Left renal cortex interstitium (tissue), 4 donors: ENCODE measurements around the gene NSUN6. TPM values are rescaled to one million over a fixed set of nuclear protein-coding genes. Genes with fewer than 3 reads are reported as not detected.
"Not testable (repeated sequence)": the region's sequence is repeated elsewhere in the genome, so short reads cannot be mapped to it uniquely, and the experiment has no call there.

Experiments
- DNase-seq, 4 donors: peaks; one replicate each; pipeline ENCODE4 v3.0.0-alpha.2; 2013; ENCODE audit warnings: low read depth in 4 of 4, low spot score in 2 of 4, missing footprints in 1 of 4
- polyA plus RNA-seq, 4 donors: library from polyadenylated mRNA; unstranded; fragments of 120-200 nt; gene quantifications; one replicate each; pipeline ENCODE4 v1.2.1, GENCODE V29; 2013; ENCODE audit not compliant: insufficient read length in 4 of 4

The NSUN6 gene
- polyA plus RNA-seq, 4 donors = 16.9 to 41.6 (median 29.6) TPM

- DNase-seq = peak in 1 of 4 donors; percentile 59
Measured at GRCh38 chr10:18659819-18660535, 8.6 kb upstream of the NSUN6 start.

GRCh38 chr10:18659125-18659818 lies 7.9 kb upstream of the NSUN6 start, which contains the start of gene ARL5B:
ARL5B (plus strand) TSS chr10:18659431; CDS start chr10:18659638, 207 bp downstream.
- peak; percentile 82 to 96 (median 93) for DNase-seq

GRCh38 chr10:18658271-18659124 lies 7.1 kb upstream of the NSUN6 start:
- peak in 1 of 4 donors; percentile 11 for DNase-seq

GRCh38 chr10:18656724-18657123 lies 5.3 kb upstream of the NSUN6 start:
- DNase-seq = no peak

GRCh38 chr10:18653112-18653511 lies 1.7 kb upstream of the NSUN6 start:
- DNase-seq = no peak

- peak in 1 of 4 donors; percentile 6 for DNase-seq
Measured at GRCh38 chr10:18650404-18650997, 886 bp downstream of the NSUN6 start.

GRCh38 chr10:18649364-18649959 lies 1.9 kb downstream of the NSUN6 start:
- DNase-seq = no peak

- DNase-seq = no peak
Measured at GRCh38 chr10:18647945-18648344, 3.4 kb downstream of the NSUN6 start.

GRCh38 chr10:18647151-18647550 lies 4.2 kb downstream of the NSUN6 start:
- DNase-seq = no peak

- DNase-seq = not testable (repeated sequence)
Measured at GRCh38 chr10:18639719-18640118, 11.7 kb downstream of the NSUN6 start.

- not testable (repeated sequence) for DNase-seq
Measured at GRCh38 chr10:18637400-18637799, 14.0 kb downstream of the NSUN6 start.

GRCh38 chr10:18635995-18636394 lies 15.4 kb downstream of the NSUN6 start:
- DNase-seq = no peak

GRCh38 chr10:18632500-18632899 lies 18.9 kb downstream of the NSUN6 start:
- not testable (repeated sequence) for DNase-seq

- peak in 1 of 4 donors; percentile 37 for DNase-seq
Measured at GRCh38 chr10:18627452-18628018, 23.9 kb downstream of the NSUN6 start.

- no peak for DNase-seq
Measured at GRCh38 chr10:18625886-18626285, 25.5 kb downstream of the NSUN6 start.

- not testable (repeated sequence) for DNase-seq
Measured at GRCh38 chr10:18623671-18624070, 27.7 kb downstream of the NSUN6 start.

- DNase-seq = no peak
Measured at GRCh38 chr10:18620856-18621255, 30.5 kb downstream of the NSUN6 start.

- DNase-seq = no peak
Measured at GRCh38 chr10:18619016-18619415, 32.4 kb downstream of the NSUN6 start.

GRCh38 chr10:18616337-18616736 lies 35.0 kb downstream of the NSUN6 start:
- no peak for DNase-seq

GRCh38 chr10:18615618-18616017 lies 35.8 kb downstream of the NSUN6 start:
- DNase-seq = no peak
